Upper lobe of left lung (tissue), 4 donors: ENCODE results near the gene INPP5E.
A peak's percentile ranks its signal among the peaks of the same experiment; 100 is the strongest.

Experiments
- CTCF ChIP-seq, 6 experiments: fragments of 450-650 bp in 4 of 6; fragments of 200-600 bp in 2 of 6; sonication (generic) in 2 of 6; IDR thresholded peaks; one replicate each; pipeline ENCODE4 v1.5.1; 2016 to 2019; ENCODE audit warnings: antibody characterized with exemption in 6 of 6
- POLR2A ChIP-seq, 4 donors: fragments of 450-650 bp; IDR thresholded peaks; one replicate each; pipeline ENCODE4 v1.5.1; 2016 to 2017; ENCODE audit warnings: antibody characterized with exemption in 4 of 4, mild to moderate bottlenecking in 2 of 4
- POLR2AphosphoS5 ChIP-seq, 2 donors: sonication (generic); formaldehyde crosslinking; IDR thresholded peaks; one replicate each; pipeline ENCODE4 v1.5.1; 2017; ENCODE audit warnings: antibody characterized with exemption in 2 of 2

DNA sequence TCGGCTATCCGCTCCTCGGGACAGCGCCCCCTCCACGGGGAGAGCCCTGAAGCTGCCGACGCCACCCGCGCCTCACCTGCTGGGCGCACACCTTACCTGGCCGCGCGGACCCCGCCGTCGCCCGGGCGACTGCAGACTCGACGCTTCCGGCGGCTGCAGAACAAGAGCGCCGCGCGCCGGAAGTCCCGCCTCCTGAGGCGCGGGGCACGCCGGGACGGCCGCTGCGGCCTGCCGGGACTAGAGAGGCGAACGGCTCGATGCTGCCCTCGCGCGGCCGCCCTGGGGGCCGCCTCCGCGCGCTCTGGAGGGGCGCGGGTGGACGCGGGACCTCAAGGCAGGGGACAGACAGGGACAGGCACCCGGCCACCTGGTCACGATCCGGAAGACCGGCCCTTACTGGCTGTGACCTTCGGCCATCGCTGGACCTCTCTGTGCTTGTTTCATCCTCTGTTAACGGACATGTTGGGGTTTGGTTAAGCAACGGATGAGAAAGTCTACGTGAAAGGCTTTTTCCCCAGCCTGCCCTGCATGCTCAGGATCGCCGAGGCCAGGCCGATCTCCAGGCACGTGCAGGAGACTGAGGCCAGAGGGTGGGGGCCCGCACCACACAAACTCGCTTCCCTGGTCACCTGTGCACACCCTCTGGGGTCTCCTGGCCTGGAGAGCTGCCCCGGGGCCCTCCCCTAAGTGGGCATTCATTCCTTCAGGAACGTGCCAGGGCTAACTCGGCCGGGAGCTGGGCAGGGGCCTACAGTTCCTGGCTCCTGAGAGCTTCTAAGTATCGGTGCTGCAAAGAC lies 39.4 kb downstream of the INPP5E start, which contains the start of gene SNAPC4:
- TF ChIP-seq CTCF (IDR thresholded peaks at IDR 0.05) (peak; percentile 93 to 99 (median 98)), POLR2A (IDR thresholded peaks at IDR 0.05) (peak in 2 of 4 donors; percentile 55 to 80), POLR2AphosphoS5 (IDR thresholded peaks at IDR 0.05) (peak; percentile 54 to 59)
